Uterus (tissue), 2 donors: ENCODE data around the gene COL9A3.

Experiments used
- POLR2A ChIP-seq, 2 donors: fragments of 450-650 bp; IDR thresholded peaks; one replicate each; pipeline ENCODE4 v1.6.1; 2016; ENCODE audit warnings: antibody characterized with exemption in 2 of 2, mild to moderate bottlenecking in 1 of 2, moderate library complexity in 1 of 2
- TF ChIP-seq, protein P1 (sequence below), 4 experiments: fragments of 200-600 bp in 2 of 4; fragments of 450-650 bp in 2 of 4; sonication (generic) in 2 of 4; IDR thresholded peaks; one replicate each; pipeline ENCODE4 v1.5.1; 2016 to 2019; ENCODE audit warnings: antibody characterized with exemption in 4 of 4, mild to moderate bottlenecking in 2 of 4, moderate library complexity in 1 of 4

GRCh38 chr20:62858058-62858830 is 41.4 kb downstream of the COL9A3 start:
- no peak for TF ChIP-seq POLR2A (IDR thresholded peaks at IDR 0.05)
- TF ChIP-seq, protein P1, sequence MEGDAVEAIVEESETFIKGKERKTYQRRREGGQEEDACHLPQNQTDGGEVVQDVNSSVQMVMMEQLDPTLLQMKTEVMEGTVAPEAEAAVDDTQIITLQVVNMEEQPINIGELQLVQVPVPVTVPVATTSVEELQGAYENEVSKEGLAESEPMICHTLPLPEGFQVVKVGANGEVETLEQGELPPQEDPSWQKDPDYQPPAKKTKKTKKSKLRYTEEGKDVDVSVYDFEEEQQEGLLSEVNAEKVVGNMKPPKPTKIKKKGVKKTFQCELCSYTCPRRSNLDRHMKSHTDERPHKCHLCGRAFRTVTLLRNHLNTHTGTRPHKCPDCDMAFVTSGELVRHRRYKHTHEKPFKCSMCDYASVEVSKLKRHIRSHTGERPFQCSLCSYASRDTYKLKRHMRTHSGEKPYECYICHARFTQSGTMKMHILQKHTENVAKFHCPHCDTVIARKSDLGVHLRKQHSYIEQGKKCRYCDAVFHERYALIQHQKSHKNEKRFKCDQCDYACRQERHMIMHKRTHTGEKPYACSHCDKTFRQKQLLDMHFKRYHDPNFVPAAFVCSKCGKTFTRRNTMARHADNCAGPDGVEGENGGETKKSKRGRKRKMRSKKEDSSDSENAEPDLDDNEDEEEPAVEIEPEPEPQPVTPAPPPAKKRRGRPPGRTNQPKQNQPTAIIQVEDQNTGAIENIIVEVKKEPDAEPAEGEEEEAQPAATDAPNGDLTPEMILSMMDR (IDR thresholded peaks at IDR 0.05): no peak
